SK-N-SH treated with all-trans-retinoic acid at 6 μM for 48 hours (cell line): ENCODE results near the gene TXNRD2.

Experiments used
- ATAC-seq: fragments of 200-7000 bp; cut with Tn5 transposase; 3 replicates; pipeline ENCODE4 v1.9.1; 2020; ENCODE audit warnings: mild to moderate bottlenecking, moderate library complexity
- BACH2 ChIP-seq: fragments of 250-450 bp; sonication (Bioruptor Pico); IDR thresholded peaks from 2 replicates; pipeline ENCODE4 v1.9.0; 2021; ENCODE audit warnings: mild to moderate bottlenecking, borderline replicate concordance
- CSDC2 ChIP-seq: fragments of 250-450 bp; sonication (Bioruptor Pico); IDR thresholded peaks from 2 replicates; pipeline ENCODE4 v1.5.0; 2020; ENCODE audit warnings: mild to moderate bottlenecking, moderate library complexity
- ESRRG ChIP-seq: fragments of 250-450 bp; sonication (Bioruptor Pico); IDR thresholded peaks from 2 replicates; pipeline ENCODE4 v1.6.1; 2021; ENCODE audit warnings: mild to moderate bottlenecking
- GLIS3 ChIP-seq: fragments of 250-450 bp; sonication (Bioruptor Pico); IDR thresholded peaks from 2 replicates; pipeline ENCODE4 v1.5.0; 2020; ENCODE audit warnings: mild to moderate bottlenecking, moderate library complexity
- ISL1 ChIP-seq: fragments of 250-450 bp; sonication (Bioruptor Pico); IDR thresholded peaks from 2 replicates; pipeline ENCODE4 v2.1.2; 2022; ENCODE audit warnings: mild to moderate bottlenecking, moderate library complexity
- OSR1 ChIP-seq: fragments of 250-450 bp; sonication (Bioruptor Pico); IDR thresholded peaks from 2 replicates; pipeline ENCODE4 v1.8.0; 2022; ENCODE audit warnings: moderate library complexity, mild to moderate bottlenecking, inconsistent platforms
- PPARA ChIP-seq: fragments of 250-450 bp; sonication (Bioruptor Pico); IDR thresholded peaks from 2 replicates; pipeline ENCODE4 v1.5.0; 2020; ENCODE audit warnings: mild to moderate bottlenecking, borderline replicate concordance
- RARB ChIP-seq: fragments of 250-450 bp; sonication (Bioruptor Pico); IDR thresholded peaks from 2 replicates; pipeline ENCODE4 v1.8.0; 2021; ENCODE audit warnings: mild to moderate bottlenecking, moderate library complexity
- SNAI2 ChIP-seq: fragments of 250-450 bp; sonication (Bioruptor Pico); IDR thresholded peaks from 2 replicates; pipeline ENCODE4 v1.5.0; 2020; ENCODE audit warnings: mild to moderate bottlenecking, moderate library complexity
- TCF4 ChIP-seq: fragments of 250-450 bp; sonication (Bioruptor Pico); IDR thresholded peaks from 2 replicates; pipeline ENCODE4 v1.8.0; 2021; ENCODE audit warnings: mild to moderate bottlenecking, moderate library complexity, borderline replicate concordance
- TOX ChIP-seq: fragments of 250-450 bp; sonication (Bioruptor Pico); IDR thresholded peaks from 2 replicates; pipeline ENCODE4 v1.8.0; 2021; ENCODE audit warnings: mild to moderate bottlenecking, moderate library complexity, borderline replicate concordance
- ZC3H10 ChIP-seq: fragments of 250-450 bp; sonication (Bioruptor Pico); IDR thresholded peaks from 2 replicates; pipeline ENCODE4 v1.5.1; 2021; ENCODE audit warnings: mild to moderate bottlenecking, moderate library complexity
- ZFP3 ChIP-seq: fragments of 250-450 bp; sonication (Bioruptor Pico); IDR thresholded peaks from 2 replicates; pipeline ENCODE4 v1.5.0; 2020; ENCODE audit warnings: mild to moderate bottlenecking, moderate library complexity
- ZFP30 ChIP-seq: fragments of 450-650 bp; formaldehyde crosslinking; IDR thresholded peaks from 2 replicates; pipeline ENCODE4 v1.5.0; 2022; ENCODE audit warnings: mild to moderate bottlenecking, moderate library complexity
- ZNF565 ChIP-seq: fragments of 450-650 bp; formaldehyde crosslinking; conservative IDR thresholded peaks from 2 replicates; pipeline ENCODE4 v1.5.0; 2020; ENCODE audit warnings: low read depth, mild to moderate bottlenecking, moderate library complexity
- ZNF70 ChIP-seq: fragments of 450-650 bp; formaldehyde crosslinking; IDR thresholded peaks from 2 replicates; pipeline ENCODE4 v1.5.0; 2020; ENCODE audit warnings: mild to moderate bottlenecking, moderate library complexity
- ZNF8 ChIP-seq: fragments of 450-650 bp; formaldehyde crosslinking; IDR thresholded peaks from 2 replicates; pipeline ENCODE4 v1.5.0; 2020; ENCODE audit warnings: mild to moderate bottlenecking, moderate library complexity
- TF ChIP-seq, protein P1 (sequence below): fragments of 250-450 bp; sonication (Bioruptor Pico); IDR thresholded peaks from 2 replicates; pipeline ENCODE4 v1.8.0; 2020; ENCODE audit warnings: mild to moderate bottlenecking, moderate library complexity, borderline replicate concordance
- TF ChIP-seq, protein P2 (sequence below): fragments of 250-450 bp; sonication (Bioruptor Pico); IDR thresholded peaks from 2 replicates; pipeline ENCODE4 v1.5.1; 2020; ENCODE audit warnings: low read depth, mild to moderate bottlenecking, moderate library complexity
- TF ChIP-seq, protein P3 (sequence below): fragments of 250-450 bp; sonication (Bioruptor Pico); IDR thresholded peaks from 2 replicates; pipeline ENCODE4 v1.8.0; 2021; ENCODE audit warnings: low read depth, mild to moderate bottlenecking, moderate library complexity, borderline replicate concordance
- TF ChIP-seq, protein P4 (sequence below): fragments of 250-450 bp; sonication (Bioruptor Pico); IDR thresholded peaks from 2 replicates; pipeline ENCODE4 v1.5.1; 2021; ENCODE audit warnings: mild to moderate bottlenecking, moderate library complexity
- TF ChIP-seq, protein P5 (sequence below): fragments of 250-450 bp; sonication (Bioruptor Pico); IDR thresholded peaks from 2 replicates; pipeline ENCODE4 v1.5.0; 2020; ENCODE audit warnings: mild to moderate bottlenecking, moderate library complexity

Gene TXNRD2

DNA sequence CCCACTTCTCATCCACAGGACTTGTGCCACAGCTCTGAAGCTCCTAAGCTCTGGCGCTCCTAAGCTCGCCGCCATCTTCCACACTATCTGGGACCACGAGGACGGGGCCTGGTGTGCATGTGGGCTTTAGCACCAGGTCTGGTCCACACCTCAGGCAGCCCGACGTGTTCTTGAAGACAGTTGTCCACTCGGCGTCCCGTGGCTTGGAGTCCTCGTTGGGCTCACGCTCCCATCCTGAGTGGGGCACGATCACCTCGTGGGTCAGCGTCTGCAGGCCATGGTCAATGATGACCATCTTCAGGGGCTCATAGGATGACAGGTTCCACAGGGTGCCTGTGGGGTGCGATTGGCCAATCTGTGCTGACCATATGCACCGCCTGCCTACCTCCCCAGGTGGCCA, 37.1 kb upstream of the TXNRD2 start:
- no peak for ATAC-seq
- TF ChIP-seq ZFP3 (CRISPR knock-in tag) (no peak), ZNF70 (CRISPR knock-in tag) (no peak), ZC3H10 (no peak)

DNA sequence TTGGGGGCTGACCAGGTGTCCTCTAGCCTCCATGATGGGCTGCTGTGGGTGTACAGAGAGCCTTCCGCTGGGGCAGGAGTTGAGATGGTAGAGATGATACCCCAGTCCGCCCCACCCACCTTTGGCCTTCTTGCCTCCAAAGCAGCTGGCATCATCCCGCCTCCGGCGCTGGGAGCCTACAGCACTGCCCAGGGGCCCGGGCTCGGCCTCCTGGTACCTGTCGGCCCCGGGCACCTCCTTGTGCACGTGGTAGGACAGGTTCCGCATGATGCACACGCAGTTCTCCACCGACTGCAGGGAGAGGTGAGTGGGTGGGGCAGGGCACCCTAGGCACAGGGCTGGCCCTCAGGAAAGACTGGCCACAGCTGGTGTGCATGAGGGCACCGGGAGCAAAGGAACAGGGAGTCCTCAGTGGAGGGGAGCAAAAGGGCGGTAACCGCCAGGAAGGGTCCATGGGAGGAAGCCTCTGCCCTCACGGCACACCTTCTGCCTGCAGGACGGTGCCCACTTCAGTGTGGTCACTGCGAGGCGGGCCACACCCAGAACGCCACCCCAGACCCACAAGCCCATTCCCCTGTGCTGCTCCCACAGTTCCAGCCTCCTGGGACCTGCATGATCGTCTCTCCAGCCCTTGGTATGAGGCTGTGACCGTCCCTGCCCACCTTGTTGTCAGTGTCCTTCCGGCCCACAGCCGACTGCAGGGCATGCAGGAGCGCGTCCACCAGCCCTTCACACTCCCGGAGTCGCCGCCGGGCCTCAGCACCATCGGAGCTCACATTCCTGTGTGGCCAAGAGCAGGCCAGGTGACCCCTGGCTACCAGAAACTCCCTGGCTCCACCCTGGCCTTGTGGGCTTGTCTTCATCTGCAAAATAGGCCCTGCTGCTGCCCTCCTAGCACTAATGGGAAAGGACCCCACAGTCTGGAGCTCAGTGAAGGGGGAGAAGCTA, 36.0 kb upstream of the TXNRD2 start:
- TF ChIP-seq SNAI2, result no peak
- TF ChIP-seq, protein P1, sequence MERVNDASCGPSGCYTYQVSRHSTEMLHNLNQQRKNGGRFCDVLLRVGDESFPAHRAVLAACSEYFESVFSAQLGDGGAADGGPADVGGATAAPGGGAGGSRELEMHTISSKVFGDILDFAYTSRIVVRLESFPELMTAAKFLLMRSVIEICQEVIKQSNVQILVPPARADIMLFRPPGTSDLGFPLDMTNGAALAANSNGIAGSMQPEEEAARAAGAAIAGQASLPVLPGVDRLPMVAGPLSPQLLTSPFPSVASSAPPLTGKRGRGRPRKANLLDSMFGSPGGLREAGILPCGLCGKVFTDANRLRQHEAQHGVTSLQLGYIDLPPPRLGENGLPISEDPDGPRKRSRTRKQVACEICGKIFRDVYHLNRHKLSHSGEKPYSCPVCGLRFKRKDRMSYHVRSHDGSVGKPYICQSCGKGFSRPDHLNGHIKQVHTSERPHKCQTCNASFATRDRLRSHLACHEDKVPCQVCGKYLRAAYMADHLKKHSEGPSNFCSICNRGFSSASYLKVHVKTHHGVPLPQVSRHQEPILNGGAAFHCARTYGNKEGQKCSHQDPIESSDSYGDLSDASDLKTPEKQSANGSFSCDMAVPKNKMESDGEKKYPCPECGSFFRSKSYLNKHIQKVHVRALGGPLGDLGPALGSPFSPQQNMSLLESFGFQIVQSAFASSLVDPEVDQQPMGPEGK, result no peak
- TF ChIP-seq ZFP3 (CRISPR knock-in tag), result no peak
- no peak for TF ChIP-seq RARB
- TF ChIP-seq ZNF70 (CRISPR knock-in tag), result no peak
- no peak for TF ChIP-seq GLIS3 (CRISPR knock-in tag)
- TF ChIP-seq, protein P2, sequence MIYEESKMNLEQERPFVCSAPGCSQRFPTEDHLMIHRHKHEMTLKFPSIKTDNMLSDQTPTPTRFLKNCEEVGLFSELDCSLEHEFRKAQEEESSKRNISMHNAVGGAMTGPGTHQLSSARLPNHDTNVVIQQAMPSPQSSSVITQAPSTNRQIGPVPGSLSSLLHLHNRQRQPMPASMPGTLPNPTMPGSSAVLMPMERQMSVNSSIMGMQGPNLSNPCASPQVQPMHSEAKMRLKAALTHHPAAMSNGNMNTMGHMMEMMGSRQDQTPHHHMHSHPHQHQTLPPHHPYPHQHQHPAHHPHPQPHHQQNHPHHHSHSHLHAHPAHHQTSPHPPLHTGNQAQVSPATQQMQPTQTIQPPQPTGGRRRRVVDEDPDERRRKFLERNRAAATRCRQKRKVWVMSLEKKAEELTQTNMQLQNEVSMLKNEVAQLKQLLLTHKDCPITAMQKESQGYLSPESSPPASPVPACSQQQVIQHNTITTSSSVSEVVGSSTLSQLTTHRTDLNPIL, result no peak
- no peak for TF ChIP-seq BACH2 (CRISPR knock-in tag)
- TF ChIP-seq, protein P3, sequence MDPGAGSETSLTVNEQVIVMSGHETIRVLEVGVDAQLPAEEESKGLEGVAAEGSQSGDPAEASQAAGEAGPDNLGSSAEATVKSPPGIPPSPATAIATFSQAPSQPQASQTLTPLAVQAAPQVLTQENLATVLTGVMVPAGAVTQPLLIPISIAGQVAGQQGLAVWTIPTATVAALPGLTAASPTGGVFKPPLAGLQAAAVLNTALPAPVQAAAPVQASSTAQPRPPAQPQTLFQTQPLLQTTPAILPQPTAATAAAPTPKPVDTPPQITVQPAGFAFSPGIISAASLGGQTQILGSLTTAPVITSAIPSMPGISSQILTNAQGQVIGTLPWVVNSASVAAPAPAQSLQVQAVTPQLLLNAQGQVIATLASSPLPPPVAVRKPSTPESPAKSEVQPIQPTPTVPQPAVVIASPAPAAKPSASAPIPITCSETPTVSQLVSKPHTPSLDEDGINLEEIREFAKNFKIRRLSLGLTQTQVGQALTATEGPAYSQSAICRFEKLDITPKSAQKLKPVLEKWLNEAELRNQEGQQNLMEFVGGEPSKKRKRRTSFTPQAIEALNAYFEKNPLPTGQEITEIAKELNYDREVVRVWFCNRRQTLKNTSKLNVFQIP, result no peak
- TF ChIP-seq ZNF565 (CRISPR knock-in tag), result no peak
- no peak for TF ChIP-seq ZFP30 (CRISPR knock-in tag)
- TF ChIP-seq, protein P4, sequence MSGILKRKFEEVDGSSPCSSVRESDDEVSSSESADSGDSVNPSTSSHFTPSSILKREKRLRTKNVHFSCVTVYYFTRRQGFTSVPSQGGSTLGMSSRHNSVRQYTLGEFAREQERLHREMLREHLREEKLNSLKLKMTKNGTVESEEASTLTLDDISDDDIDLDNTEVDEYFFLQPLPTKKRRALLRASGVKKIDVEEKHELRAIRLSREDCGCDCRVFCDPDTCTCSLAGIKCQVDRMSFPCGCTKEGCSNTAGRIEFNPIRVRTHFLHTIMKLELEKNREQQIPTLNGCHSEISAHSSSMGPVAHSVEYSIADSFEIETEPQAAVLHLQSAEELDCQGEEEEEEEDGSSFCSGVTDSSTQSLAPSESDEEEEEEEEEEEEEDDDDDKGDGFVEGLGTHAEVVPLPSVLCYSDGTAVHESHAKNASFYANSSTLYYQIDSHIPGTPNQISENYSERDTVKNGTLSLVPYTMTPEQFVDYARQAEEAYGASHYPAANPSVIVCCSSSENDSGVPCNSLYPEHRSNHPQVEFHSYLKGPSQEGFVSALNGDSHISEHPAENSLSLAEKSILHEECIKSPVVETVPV (CRISPR knock-in tag), result no peak
- TF ChIP-seq ISL1 (CRISPR knock-in tag), result no peak
- no peak for TF ChIP-seq ZC3H10
- TF ChIP-seq, protein P5, sequence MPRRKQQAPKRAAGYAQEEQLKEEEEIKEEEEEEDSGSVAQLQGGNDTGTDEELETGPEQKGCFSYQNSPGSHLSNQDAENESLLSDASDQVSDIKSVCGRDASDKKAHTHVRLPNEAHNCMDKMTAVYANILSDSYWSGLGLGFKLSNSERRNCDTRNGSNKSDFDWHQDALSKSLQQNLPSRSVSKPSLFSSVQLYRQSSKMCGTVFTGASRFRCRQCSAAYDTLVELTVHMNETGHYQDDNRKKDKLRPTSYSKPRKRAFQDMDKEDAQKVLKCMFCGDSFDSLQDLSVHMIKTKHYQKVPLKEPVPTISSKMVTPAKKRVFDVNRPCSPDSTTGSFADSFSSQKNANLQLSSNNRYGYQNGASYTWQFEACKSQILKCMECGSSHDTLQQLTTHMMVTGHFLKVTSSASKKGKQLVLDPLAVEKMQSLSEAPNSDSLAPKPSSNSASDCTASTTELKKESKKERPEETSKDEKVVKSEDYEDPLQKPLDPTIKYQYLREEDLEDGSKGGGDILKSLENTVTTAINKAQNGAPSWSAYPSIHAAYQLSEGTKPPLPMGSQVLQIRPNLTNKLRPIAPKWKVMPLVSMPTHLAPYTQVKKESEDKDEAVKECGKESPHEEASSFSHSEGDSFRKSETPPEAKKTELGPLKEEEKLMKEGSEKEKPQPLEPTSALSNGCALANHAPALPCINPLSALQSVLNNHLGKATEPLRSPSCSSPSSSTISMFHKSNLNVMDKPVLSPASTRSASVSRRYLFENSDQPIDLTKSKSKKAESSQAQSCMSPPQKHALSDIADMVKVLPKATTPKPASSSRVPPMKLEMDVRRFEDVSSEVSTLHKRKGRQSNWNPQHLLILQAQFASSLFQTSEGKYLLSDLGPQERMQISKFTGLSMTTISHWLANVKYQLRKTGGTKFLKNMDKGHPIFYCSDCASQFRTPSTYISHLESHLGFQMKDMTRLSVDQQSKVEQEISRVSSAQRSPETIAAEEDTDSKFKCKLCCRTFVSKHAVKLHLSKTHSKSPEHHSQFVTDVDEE, result no peak
- no peak for TF ChIP-seq OSR1 (CRISPR knock-in tag)
- TF ChIP-seq TCF4, result no peak
- no peak for ATAC-seq

DNA sequence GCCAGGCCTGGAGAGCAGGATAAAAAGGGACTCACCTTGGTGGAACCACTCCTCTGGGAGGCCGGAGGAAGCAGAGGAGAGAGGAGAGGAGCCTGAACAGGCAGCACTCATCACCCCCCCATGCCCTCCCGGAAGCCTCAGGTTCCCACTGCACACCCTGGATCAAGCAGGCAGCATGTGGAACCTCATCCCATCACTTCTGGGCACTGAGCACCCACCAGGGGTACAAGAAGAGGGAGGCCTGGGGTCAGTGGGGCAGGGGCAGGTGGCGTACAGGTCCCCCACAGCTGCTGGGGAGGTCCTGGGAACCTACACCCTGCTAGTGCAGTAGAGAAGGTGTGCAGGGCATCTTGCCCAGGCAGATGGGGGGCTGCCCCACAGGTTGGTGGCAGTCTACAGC, 35.1 kb upstream of the TXNRD2 start:
- TF ChIP-seq, protein P4 (CRISPR knock-in tag), result no peak
- TF ChIP-seq, protein P2, result no peak
- no peak for TF ChIP-seq RARB
- no peak for TF ChIP-seq ZNF70 (CRISPR knock-in tag)
- TF ChIP-seq, protein P3, result no peak
- no peak for TF ChIP-seq CSDC2 (CRISPR knock-in tag)
- TF ChIP-seq TOX (CRISPR knock-in tag), result no peak
- TF ChIP-seq ZNF8, result no peak
- no peak for TF ChIP-seq ESRRG
- TF ChIP-seq BACH2 (CRISPR knock-in tag), result no peak
- no peak for TF ChIP-seq GLIS3 (CRISPR knock-in tag)
- TF ChIP-seq ZC3H10, result no peak
- TF ChIP-seq ZFP3 (CRISPR knock-in tag), result no peak
- no peak for TF ChIP-seq PPARA (CRISPR knock-in tag)
- TF ChIP-seq OSR1 (CRISPR knock-in tag), result no peak
- ATAC-seq, result no peak
